Ascending aorta (tissue), 2 donors: ENCODE data around the gene CAMKMT. TPM values are rescaled to one million over a fixed set of nuclear protein-coding genes. Genes with fewer than 3 reads are reported as not detected.

Experiments
- DNase-seq, 2 donors: peaks; one replicate each; pipeline ENCODE4 v3.0.0-alpha.2; 2019; ENCODE audit warnings: low spot score in 2 of 2
- H3K27ac ChIP-seq, 2 donors: fragments of 200-600 bp; sonication (generic); one replicate each; pipeline ENCODE4 v1.5.1; 2016 to 2017; ENCODE audit warnings: mild to moderate bottlenecking in 1 of 2
- H3K27me3 ChIP-seq: fragments of 200-600 bp; sonication (generic); one replicate; pipeline ENCODE4 v1.5.1; 2017
- H3K36me3 ChIP-seq, 2 donors: fragments of 200-600 bp; sonication (generic); one replicate each; pipeline ENCODE4 v1.5.1; 2016
- H3K4me1 ChIP-seq, 2 donors: fragments of 200-600 bp; sonication (generic); one replicate each; pipeline ENCODE4 v1.5.1; 2016 to 2017; ENCODE audit warnings: mild to moderate bottlenecking in 1 of 2
- H3K4me3 ChIP-seq, 2 donors: fragments of 200-600 bp; sonication (generic); one replicate each; pipeline ENCODE4 v1.5.1; 2016 to 2017; ENCODE audit warnings: mild to moderate bottlenecking in 1 of 2
- H3K9me3 ChIP-seq, 2 donors: fragments of 200-600 bp; sonication (generic); one replicate each; pipeline ENCODE4 v1.5.1; 2016
- intact Hi-C: fragments of 100-400 bp; cut with DNase I; formaldehyde crosslinking; loops from one replicate; pipeline ENCODE4 v1.15.1; 2023
- total RNA-seq: library from RNA; depleted of rRNA; stranded (reverse); fragments of >200 nt; gene quantifications from one replicate; pipeline ENCODE4 v1.1.0, GENCODE V29; 2016
- TF ChIP-seq, protein P1 (sequence below), 3 experiments: fragments of 200-600 bp in 2 of 3; fragments of 450-650 bp in 1 of 3; sonication (generic) in 2 of 3; IDR thresholded peaks; one replicate each; pipeline ENCODE4 v1.5.1; 2016 to 2019; ENCODE audit warnings: antibody characterized with exemption in 3 of 3, mild to moderate bottlenecking in 1 of 3, moderate library complexity in 1 of 3

The CAMKMT gene
- total RNA-seq, 1 donor from 2014 or later: 5.1 TPM

DNA sequence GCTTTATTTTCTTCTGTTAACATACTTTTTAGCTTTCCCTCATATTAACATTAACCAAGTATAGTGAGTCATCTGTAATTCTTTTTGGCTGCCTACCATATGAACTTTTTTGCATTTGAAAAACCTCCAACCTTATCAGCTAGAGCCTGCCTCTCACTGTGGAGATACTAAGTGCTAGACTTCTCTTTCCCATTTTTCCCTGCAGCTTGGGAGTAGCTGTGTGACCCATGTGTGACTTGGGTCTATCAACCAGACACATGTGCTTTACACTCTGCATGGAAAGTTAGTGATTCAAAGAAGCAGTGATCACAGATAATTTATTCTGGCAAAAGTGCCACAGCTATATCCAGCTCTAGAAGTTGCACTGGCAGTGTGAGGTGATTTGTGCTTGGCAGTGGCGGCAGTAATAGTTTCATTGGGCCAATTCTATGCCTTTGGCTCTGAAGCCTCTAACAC is 36.7 kb upstream of the CAMKMT start:
- peaks cover 33 to 56% of the 10 kb centered on the region in 2 donors for H3K36me3 ChIP-seq
- peak overlapping the region; percentile 29 to 62 for H3K27ac ChIP-seq
- H3K4me3 ChIP-seq: no peak overlapping the region

DNA sequence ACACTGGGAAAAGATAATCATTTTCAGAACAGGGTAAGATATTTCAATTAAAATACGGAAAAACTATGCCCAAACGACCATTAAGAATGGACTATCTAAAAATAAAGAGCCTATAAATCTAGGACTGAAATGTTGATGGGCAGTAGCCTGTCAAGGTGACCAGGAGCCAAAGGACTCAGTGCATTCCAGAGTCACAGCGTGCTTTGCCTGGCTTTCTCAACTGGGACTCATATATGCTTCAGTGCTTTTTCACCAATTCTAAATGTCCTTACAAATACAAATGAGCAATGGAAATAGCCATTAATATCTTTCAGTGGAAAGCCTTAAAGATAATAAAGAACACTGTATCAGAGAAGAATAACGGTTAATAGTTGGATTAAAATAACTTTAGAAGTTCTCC is 35.9 kb upstream of the CAMKMT start:
- no peaks in the 10 kb centered on the region for H3K9me3 ChIP-seq
- DNase-seq: no peak
- intact Hi-C loops: loop anchor here (5.0 kb wide), 1 partner anchor 36 kb away; the partner anchor contains the start of genes CAMKMT and PREPL
- peaks cover 25 to 54% of the 10 kb centered on the region in 2 donors for H3K36me3 ChIP-seq
- no peak overlapping the region for H3K4me3 ChIP-seq
- peak overlapping the region; percentile 29 to 62 for H3K27ac ChIP-seq
- H3K4me1 ChIP-seq: peaks cover 0 to 32% of the 10 kb centered on the region in 2 donors
- TF ChIP-seq, protein P1, sequence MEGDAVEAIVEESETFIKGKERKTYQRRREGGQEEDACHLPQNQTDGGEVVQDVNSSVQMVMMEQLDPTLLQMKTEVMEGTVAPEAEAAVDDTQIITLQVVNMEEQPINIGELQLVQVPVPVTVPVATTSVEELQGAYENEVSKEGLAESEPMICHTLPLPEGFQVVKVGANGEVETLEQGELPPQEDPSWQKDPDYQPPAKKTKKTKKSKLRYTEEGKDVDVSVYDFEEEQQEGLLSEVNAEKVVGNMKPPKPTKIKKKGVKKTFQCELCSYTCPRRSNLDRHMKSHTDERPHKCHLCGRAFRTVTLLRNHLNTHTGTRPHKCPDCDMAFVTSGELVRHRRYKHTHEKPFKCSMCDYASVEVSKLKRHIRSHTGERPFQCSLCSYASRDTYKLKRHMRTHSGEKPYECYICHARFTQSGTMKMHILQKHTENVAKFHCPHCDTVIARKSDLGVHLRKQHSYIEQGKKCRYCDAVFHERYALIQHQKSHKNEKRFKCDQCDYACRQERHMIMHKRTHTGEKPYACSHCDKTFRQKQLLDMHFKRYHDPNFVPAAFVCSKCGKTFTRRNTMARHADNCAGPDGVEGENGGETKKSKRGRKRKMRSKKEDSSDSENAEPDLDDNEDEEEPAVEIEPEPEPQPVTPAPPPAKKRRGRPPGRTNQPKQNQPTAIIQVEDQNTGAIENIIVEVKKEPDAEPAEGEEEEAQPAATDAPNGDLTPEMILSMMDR (IDR thresholded peaks at IDR 0.05): no peak
- H3K27me3 ChIP-seq: no peaks in the 10 kb centered on the region

More for the DNA sequence above, 36.7 kb upstream of the CAMKMT start:
- no peaks in the 10 kb centered on the region for H3K27me3 ChIP-seq
- no peaks in the 10 kb centered on the region for H3K9me3 ChIP-seq
- intact Hi-C loops: loop anchor here (5.0 kb wide), 1 partner anchor 37 kb away; the partner anchor contains the start of genes CAMKMT and PREPL
- TF ChIP-seq, protein P1 (IDR thresholded peaks at IDR 0.05): no peak
- H3K4me1 ChIP-seq: peaks cover 0 to 31% of the 10 kb centered on the region in 2 donors
- peak in 1 of 2 donors; percentile 63 for DNase-seq

DNA sequence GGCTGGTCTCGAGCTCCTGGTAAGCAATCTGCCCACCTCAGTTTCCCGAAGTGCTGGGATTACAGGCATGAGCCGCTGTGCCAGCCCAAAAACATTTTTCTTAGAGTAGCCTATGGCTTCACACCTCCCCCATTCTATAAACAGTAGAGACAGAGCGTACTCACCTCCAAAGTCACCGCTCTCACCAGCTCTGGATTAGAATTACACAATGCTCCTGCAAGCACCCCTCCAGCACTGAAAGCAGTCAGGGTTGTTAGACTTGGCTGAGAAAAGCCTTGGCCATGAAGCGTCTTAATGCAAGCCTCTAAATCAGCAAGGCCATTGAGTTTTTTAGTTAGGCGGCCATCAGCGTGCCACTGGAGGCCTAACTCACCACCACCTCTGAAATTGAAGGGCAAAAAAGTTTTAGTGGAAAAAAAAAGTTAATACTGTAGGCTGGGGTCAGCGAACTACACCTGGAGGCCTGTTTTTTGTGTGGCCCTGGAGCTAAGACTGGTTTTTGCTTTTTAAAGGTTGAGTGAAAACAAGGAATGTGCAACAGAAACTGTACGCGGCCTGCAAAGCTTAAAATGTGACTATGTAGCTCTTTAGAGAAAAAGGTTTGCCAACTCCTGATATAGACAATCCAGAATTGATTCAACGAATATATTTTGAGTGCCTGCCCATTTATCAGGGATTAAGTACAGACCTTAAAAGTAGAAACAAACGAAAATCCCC is 35.0 kb upstream of the CAMKMT start:
- intact Hi-C loops: loop anchor here (5.0 kb wide), 1 partner anchor 36 kb away; the partner anchor contains the start of genes CAMKMT and PREPL
- Histone ChIP-seq H3K27me3 (no peaks in the 10 kb centered on the region), H3K9me3 (no peaks in the 10 kb centered on the region), H3K4me1 (peaks cover 0 to 33% of the 10 kb centered on the region in 2 donors), H3K4me3 (no peak overlapping the region), H3K27ac (peak overlapping the region; percentile 21 to 62), H3K36me3 (peaks cover 24 to 54% of the 10 kb centered on the region in 2 donors)
- DNase-seq: no peak
- TF ChIP-seq, protein P1 (IDR thresholded peaks at IDR 0.05): no peak

DNA sequence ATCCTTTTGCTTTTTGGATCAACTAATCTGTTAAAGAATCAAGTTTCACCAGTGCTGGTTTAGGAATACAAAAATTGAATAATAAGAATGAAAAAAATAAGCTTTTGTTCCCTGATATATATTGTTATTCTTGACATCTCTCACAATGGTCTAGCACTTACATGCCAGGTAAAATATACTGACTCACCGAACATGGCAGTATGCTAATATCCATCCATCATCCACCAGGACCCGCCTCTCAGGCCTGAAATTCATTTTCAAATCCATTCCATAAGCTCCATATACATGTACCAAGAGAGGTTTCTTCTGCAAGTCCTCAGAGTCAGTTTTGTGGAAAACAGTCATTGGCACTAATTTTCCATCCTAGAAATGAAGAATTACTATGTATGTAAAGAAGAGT is 33.0 kb upstream of the CAMKMT start:
- TF ChIP-seq, protein P1 (IDR thresholded peaks at IDR 0.05): no peak
- Histone ChIP-seq H3K27ac (peak overlapping the region in 1 of 2 donors; percentile 2), H3K4me1 (peaks cover 0 to 33% of the 10 kb centered on the region in 2 donors), H3K27me3 (no peaks in the 10 kb centered on the region), H3K4me3 (no peak overlapping the region), H3K36me3 (peaks cover 15 to 51% of the 10 kb centered on the region in 2 donors), H3K9me3 (no peaks in the 10 kb centered on the region)
- intact Hi-C loops: loop anchor here (5.0 kb wide), 1 partner anchor 34 kb away; the partner anchor contains the start of genes CAMKMT and PREPL
- DNase-seq: no peak

DNA sequence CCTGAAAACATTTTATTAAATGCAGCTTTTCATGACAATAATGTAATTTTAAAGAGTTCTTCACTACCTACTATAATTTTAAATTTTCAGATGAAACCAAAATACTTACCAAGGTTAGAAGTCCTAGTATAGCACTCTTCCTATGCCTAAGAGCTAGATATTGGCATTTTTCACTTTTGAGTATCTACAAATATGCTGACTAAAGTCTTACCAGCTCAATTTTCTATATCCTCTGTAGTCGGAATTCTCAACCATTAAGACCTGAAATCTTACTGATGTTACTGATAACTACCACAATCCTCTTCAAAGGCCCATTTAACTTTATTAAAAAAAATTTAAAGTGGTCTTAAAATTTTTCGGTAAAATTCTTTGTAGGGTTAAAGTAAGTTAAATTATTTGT is 32.4 kb upstream of the CAMKMT start:
- Histone ChIP-seq H3K36me3 (peaks cover 14 to 48% of the 10 kb centered on the region in 2 donors), H3K27me3 (no peaks in the 10 kb centered on the region), H3K4me1 (peaks cover 0 to 33% of the 10 kb centered on the region in 2 donors), H3K9me3 (no peaks in the 10 kb centered on the region), H3K4me3 (no peak overlapping the region), H3K27ac (peak overlapping the region in 1 of 2 donors; percentile 2)
- no peak for DNase-seq
- intact Hi-C loops: loop anchor here (5.0 kb wide), 1 partner anchor 33 kb away; the partner anchor contains the start of genes CAMKMT and PREPL
- TF ChIP-seq, protein P1 (IDR thresholded peaks at IDR 0.05): no peak
